Measurements from ENCODE around the gene ORAI3.

The ORAI3 gene

DNA sequence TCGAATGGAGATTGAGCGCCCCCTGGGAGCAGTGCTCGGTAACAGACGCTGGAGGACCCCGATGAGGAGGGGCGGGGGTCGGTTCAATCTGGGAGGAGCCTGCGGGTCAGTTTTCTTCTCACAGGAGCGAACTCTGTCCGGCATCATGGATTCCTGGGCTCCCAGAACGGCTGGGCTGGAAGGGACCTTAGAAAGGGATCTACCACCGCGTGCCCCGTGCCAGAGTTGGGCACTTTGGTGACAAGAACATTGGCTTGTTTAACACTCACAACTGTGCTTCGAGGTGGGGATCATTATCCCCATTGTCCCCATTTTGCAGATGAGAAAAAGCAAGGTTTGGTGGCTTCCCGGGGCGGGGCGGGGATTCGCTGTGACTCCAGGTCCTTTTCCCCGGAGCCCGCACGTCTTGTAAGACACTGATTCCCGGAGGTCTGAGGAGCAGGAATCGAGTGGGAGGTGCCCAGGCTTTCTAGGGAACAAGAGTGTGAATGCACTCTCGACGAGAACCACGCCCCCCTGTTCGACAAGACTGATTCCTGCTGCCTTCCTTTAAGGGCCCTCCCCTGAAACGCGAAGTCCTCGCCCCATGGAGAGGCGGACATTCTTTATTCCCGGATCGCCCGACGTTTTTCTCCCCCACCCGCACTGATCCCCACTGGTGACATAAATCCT, 27.0 kb upstream of the ORAI3 start:
- peak overlapping the region; percentile 70 for H3K4me3 ChIP-seq (replicated peaks; ENCODE audit: low read depth, low read length)
- no peaks in the 10 kb centered on the region for H3K27me3 ChIP-seq (replicated peaks; ENCODE audit: control insufficient read depth, insufficient read depth, low read length)
- TF ChIP-seq, protein P1, sequence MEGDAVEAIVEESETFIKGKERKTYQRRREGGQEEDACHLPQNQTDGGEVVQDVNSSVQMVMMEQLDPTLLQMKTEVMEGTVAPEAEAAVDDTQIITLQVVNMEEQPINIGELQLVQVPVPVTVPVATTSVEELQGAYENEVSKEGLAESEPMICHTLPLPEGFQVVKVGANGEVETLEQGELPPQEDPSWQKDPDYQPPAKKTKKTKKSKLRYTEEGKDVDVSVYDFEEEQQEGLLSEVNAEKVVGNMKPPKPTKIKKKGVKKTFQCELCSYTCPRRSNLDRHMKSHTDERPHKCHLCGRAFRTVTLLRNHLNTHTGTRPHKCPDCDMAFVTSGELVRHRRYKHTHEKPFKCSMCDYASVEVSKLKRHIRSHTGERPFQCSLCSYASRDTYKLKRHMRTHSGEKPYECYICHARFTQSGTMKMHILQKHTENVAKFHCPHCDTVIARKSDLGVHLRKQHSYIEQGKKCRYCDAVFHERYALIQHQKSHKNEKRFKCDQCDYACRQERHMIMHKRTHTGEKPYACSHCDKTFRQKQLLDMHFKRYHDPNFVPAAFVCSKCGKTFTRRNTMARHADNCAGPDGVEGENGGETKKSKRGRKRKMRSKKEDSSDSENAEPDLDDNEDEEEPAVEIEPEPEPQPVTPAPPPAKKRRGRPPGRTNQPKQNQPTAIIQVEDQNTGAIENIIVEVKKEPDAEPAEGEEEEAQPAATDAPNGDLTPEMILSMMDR (IDR thresholded peaks at IDR 0.05; ENCODE audit: insufficient read depth, low read length, poor library complexity, severe bottlenecking): peak; percentile 90
- peak; percentile 80 for DNase-seq (ENCODE audit: extremely low read depth, insufficient read length)
- H3K36me3 ChIP-seq (ENCODE audit: control insufficient read depth, insufficient read depth, low read length): peaks cover 3% of the 10 kb centered on the region

GRCh38 chr16:30922420-30922959, 26.4 kb upstream of the ORAI3 start:
- peak overlapping the region; percentile 78 for H3K4me3 ChIP-seq (replicated peaks; ENCODE audit: low read depth, low read length)
- peak; percentile 100 for DNase-seq (ENCODE audit: extremely low read depth, insufficient read length)
- TF ChIP-seq, protein P1 (IDR thresholded peaks at IDR 0.05; ENCODE audit: insufficient read depth, low read length, poor library complexity, severe bottlenecking): no peak

GRCh38 chr16:30922960-30923535, 25.8 kb upstream of the ORAI3 start:
- Histone ChIP-seq H3K4me3 (replicated peaks; ENCODE audit: low read depth, low read length) (peak overlapping the region; percentile 78), H3K36me3 (ENCODE audit: control insufficient read depth, insufficient read depth, low read length) (peaks cover 3% of the 10 kb centered on the region), H3K27me3 (replicated peaks; ENCODE audit: control insufficient read depth, insufficient read depth, low read length) (no peaks in the 10 kb centered on the region)
- TF ChIP-seq, protein P1 (IDR thresholded peaks at IDR 0.05; ENCODE audit: insufficient read depth, low read length, poor library complexity, severe bottlenecking): no peak
- peak; percentile 99 for DNase-seq (ENCODE audit: extremely low read depth, insufficient read length)

More at GRCh38 chr16:30922420-30922959, 26.4 kb upstream of the ORAI3 start:
- no peaks in the 10 kb centered on the region for H3K27me3 ChIP-seq (replicated peaks; ENCODE audit: control insufficient read depth, insufficient read depth, low read length)
- peaks cover 3% of the 10 kb centered on the region for H3K36me3 ChIP-seq (ENCODE audit: control insufficient read depth, insufficient read depth, low read length)

- Histone ChIP-seq H3K4me3 (replicated peaks; ENCODE audit: low read depth, low read length) (peak within 1 kb of the TSS; percentile 78), H3K36me3 (ENCODE audit: control insufficient read depth, insufficient read depth, low read length) (peaks cover 5% of the 10 kb centered on the region), H3K27me3 (replicated peaks; ENCODE audit: control insufficient read depth, insufficient read depth, low read length) (no peaks in the 10 kb centered on the region)
- DNase-seq (ENCODE audit: extremely low read depth, insufficient read length): no peak
- TF ChIP-seq, protein P1 (IDR thresholded peaks at IDR 0.05; ENCODE audit: insufficient read depth, low read length, poor library complexity, severe bottlenecking): no peak
Observed at GRCh38 chr16:30923554-30924075, 25.3 kb upstream of the ORAI3 start, which contains the start of gene FBXL19. FBXL19 (plus strand) TSS chr16:30923572; CDS start chr16:30925755, 2,183 bp downstream.

- DNase-seq (ENCODE audit: extremely low read depth, insufficient read length): no peak
- TF ChIP-seq, protein P1 (IDR thresholded peaks at IDR 0.05; ENCODE audit: insufficient read depth, low read length, poor library complexity, severe bottlenecking): no peak
- Histone ChIP-seq H3K4me3 (replicated peaks; ENCODE audit: low read depth, low read length) (peak overlapping the region; percentile 78), H3K36me3 (ENCODE audit: control insufficient read depth, insufficient read depth, low read length) (peaks cover 5% of the 10 kb centered on the region), H3K27me3 (replicated peaks; ENCODE audit: control insufficient read depth, insufficient read depth, low read length) (no peaks in the 10 kb centered on the region)
Observed at GRCh38 chr16:30924076-30924912, 24.6 kb upstream of the ORAI3 start.

Data from GM06990 (cell line).